GM19324 (cell line): ENCODE data around the gene ROR1.

Source experiments
- ATAC-seq: cut with Tn5 transposase; IDR thresholded peaks from one replicate; pipeline ENCODE4 v1.9.1; 2021; ENCODE audit warnings: mild to moderate bottlenecking, moderate library complexity; ENCODE audit not compliant: unreplicated experiment, low FRiP score

The ROR1 gene

GRCh38 chr1:63902844-63903589, 129.2 kb downstream of the ROR1 start:
- no peak for ATAC-seq

- ATAC-seq: no peak
These were observed 130.3 kb downstream of the ROR1 start for GRCh38 chr1:63903947-63904610.

- ATAC-seq: no peak
These were observed 131.0 kb downstream of the ROR1 start for GRCh38 chr1:63904826-63905225.

GRCh38 chr1:63906047-63906704, 132.4 kb downstream of the ROR1 start:
- no peak for ATAC-seq

GRCh38 chr1:63907051-63907450, 133.2 kb downstream of the ROR1 start:
- ATAC-seq: no peak

- no peak for ATAC-seq
These were observed 134.2 kb downstream of the ROR1 start for GRCh38 chr1:63908016-63908415.

- ATAC-seq: no peak
These were observed 135.7 kb downstream of the ROR1 start for GRCh38 chr1:63909526-63909925.

GRCh38 chr1:63911049-63911448, 137.2 kb downstream of the ROR1 start:
- ATAC-seq: no peak

- ATAC-seq: no peak
These were observed 138.8 kb downstream of the ROR1 start for GRCh38 chr1:63912643-63913042.

GRCh38 chr1:63913533-63913932, 139.7 kb downstream of the ROR1 start:
- ATAC-seq: no peak

GRCh38 chr1:63914241-63914640, 140.4 kb downstream of the ROR1 start:
- no peak for ATAC-seq

- no peak for ATAC-seq
These were observed 140.9 kb downstream of the ROR1 start for GRCh38 chr1:63914706-63915105.

GRCh38 chr1:63915121-63915520, 141.3 kb downstream of the ROR1 start:
- ATAC-seq: no peak

- ATAC-seq: no peak
These were observed 142.9 kb downstream of the ROR1 start for GRCh38 chr1:63916485-63917360.

- no peak for ATAC-seq
These were observed 144.0 kb downstream of the ROR1 start for GRCh38 chr1:63917571-63918417.

GRCh38 chr1:63918418-63918945, 144.7 kb downstream of the ROR1 start:
- ATAC-seq: no peak

GRCh38 chr1:63920154-63921117, 146.6 kb downstream of the ROR1 start:
- no peak for ATAC-seq

GRCh38 chr1:63921359-63921758, 147.5 kb downstream of the ROR1 start:
- no peak for ATAC-seq
